Measurements from ENCODE around the gene VSIG1. TPM values are rescaled to one million over a fixed set of nuclear protein-coding genes. Genes with fewer than 3 reads are reported as not detected.

VSIG1 gene
- total RNA-seq = under 1 TPM in 1 of 7 donors, not detected in 6; 0.11 TPM
- polyA plus RNA-seq = under 1 TPM; 0.04 to 0.45 TPM
- long read RNA-seq, donor 1 = 0 reads
- long read RNA-seq, donor 2 = 0 reads
- long read RNA-seq, donor 3 = 0 reads

GRCh38 chrX:108044554-108045256 is at the start of gene VSIG1:
TSS of gene VSIG1 (plus strand) at chrX:108045065. CDS start at chrX:108045131, 66 bp downstream.
- no peak within 1 kb of the TSS for H3K4me3 ChIP-seq
- no peak for TF ChIP-seq CTCF (IDR thresholded peaks at IDR 0.05)
- TF ChIP-seq EP300 (IDR thresholded peaks at IDR 0.05) = no peak
- TF ChIP-seq POLR2A (IDR thresholded peaks at IDR 0.05) = no peak
- no peak for DNase-seq
- no peak within 1 kb of the TSS for H3K27ac ChIP-seq
- no peaks in the 10 kb centered on the region for H3K27me3 ChIP-seq
- 62 to 70% (median 68%) methylated on average over 10 of the region's 10 CpGs for WGBS, 3 donors
- intact Hi-C loops (cut with DNase I) = no loop called here
- no peaks in the 10 kb centered on the region for H3K36me3 ChIP-seq
- no peaks in the 10 kb centered on the region for H3K4me1 ChIP-seq (ENCODE audit: insufficient read depth)
- no peaks in the 10 kb centered on the region for H3K9me3 ChIP-seq

- no peak overlapping the region for H3K4me3 ChIP-seq
- WGBS, 3 donors = 65 to 75% (median 73%) methylated on average over 6 of the region's 6 CpGs
- intact Hi-C loops (cut with DNase I) = no loop called here
These were observed 48.7 kb upstream of the VSIG1 start for GRCh38 chrX:107996124-107996523.

GRCh38 chrX:108000751-108001150 is 44.1 kb upstream of the VSIG1 start:
- Histone ChIP-seq H3K27me3 (no peaks in the 10 kb centered on the region), H3K4me3 (no peak overlapping the region), H3K27ac (no peak overlapping the region), H3K4me1 (ENCODE audit: insufficient read depth) (no peaks in the 10 kb centered on the region), H3K36me3 (no peaks in the 10 kb centered on the region), H3K9me3 (no peaks in the 10 kb centered on the region)
- intact Hi-C loops (cut with DNase I) = no loop called here
- TF ChIP-seq CTCF (IDR thresholded peaks at IDR 0.05) (no peak), EP300 (IDR thresholded peaks at IDR 0.05) (no peak), POLR2A (IDR thresholded peaks at IDR 0.05) (no peak)
- WGBS, 3 donors = 62 to 78% (median 66%) methylated on average over 2 of the region's 2 CpGs
- DNase-seq = no peak

More at GRCh38 chrX:107996124-107996523, 48.7 kb upstream of the VSIG1 start:
- H3K27me3 ChIP-seq = no peaks in the 10 kb centered on the region
- H3K4me1 ChIP-seq (ENCODE audit: insufficient read depth) = no peaks in the 10 kb centered on the region
- H3K27ac ChIP-seq = no peak overlapping the region
- TF ChIP-seq EP300 (IDR thresholded peaks at IDR 0.05) (no peak), POLR2A (IDR thresholded peaks at IDR 0.05) (no peak), CTCF (IDR thresholded peaks at IDR 0.05) (no peak)
- DNase-seq = no peak
- no peaks in the 10 kb centered on the region for H3K36me3 ChIP-seq
- no peaks in the 10 kb centered on the region for H3K9me3 ChIP-seq

- intact Hi-C loops (cut with DNase I) = no loop called here
- Histone ChIP-seq H3K27ac (no peak overlapping the region), H3K27me3 (no peaks in the 10 kb centered on the region), H3K4me1 (ENCODE audit: insufficient read depth) (no peaks in the 10 kb centered on the region), H3K9me3 (no peaks in the 10 kb centered on the region), H3K36me3 (no peaks in the 10 kb centered on the region), H3K4me3 (no peak overlapping the region)
- WGBS, 3 donors = 23 to 33% (median 31%) methylated on average over 11 of the region's 11 CpGs
- no peak for TF ChIP-seq POLR2A (IDR thresholded peaks at IDR 0.05)
- TF ChIP-seq EP300 (IDR thresholded peaks at IDR 0.05) = no peak
- TF ChIP-seq CTCF (IDR thresholded peaks at IDR 0.05) = no peak
- no peak for DNase-seq
These were observed 43.5 kb upstream of the VSIG1 start for GRCh38 chrX:108001218-108001814.
